ENCODE measurements around the gene SEMA3A. TPM values are rescaled to one million over a fixed set of nuclear protein-coding genes. Genes with fewer than 3 reads are reported as not detected.

The SEMA3A gene
- total RNA-seq, 1 experiment from 2014 or later: 89.1 TPM

DNA sequence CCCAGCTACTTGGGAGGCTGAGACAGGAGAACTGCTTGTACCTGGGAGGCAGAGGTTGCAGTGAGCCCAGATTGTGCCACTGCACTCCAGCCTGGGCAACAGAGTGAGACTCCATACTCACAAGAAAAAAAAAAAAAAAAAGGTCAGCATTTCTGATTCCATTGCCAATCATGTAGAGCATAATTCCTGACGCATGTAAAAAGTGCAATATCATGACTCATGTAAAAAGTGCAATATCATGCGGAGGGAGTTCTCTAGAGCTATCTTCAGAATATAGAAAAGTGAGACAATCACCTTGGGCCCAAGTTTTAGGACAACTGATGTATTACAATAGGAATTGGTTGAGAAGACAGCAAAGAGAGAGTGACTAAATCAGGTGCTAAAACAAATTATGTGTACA is 85.8 kb downstream of the SEMA3A start:
- Histone ChIP-seq H3K4me3 (no peak overlapping the region), H3K9me3 (no peaks in the 10 kb centered on the region), H3K36me3 (peaks cover 3% of the 10 kb centered on the region), H3K27me3 (no peaks in the 10 kb centered on the region)
- DNase-seq: no peak

DNA sequence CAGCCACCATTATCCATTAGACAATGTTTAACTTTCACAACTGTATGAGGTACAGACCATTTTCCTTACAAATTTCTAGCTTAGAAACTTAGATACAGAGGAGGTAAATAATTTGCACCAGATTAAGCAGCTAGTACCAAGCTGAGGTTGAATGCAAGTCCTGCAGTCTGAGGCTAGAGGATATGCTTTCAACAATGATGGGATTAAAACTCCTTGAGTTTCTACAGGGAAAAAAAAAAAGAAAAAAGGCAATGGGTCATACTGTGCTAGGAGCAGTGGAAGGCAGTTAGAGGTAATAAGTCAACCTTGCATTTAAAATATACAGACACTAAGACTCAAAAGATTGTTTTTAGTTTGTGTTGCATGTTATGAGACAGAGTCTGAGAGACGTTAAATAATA is 86.5 kb downstream of the SEMA3A start:
- Histone ChIP-seq H3K27me3 (no peaks in the 10 kb centered on the region), H3K9me3 (no peaks in the 10 kb centered on the region), H3K4me3 (no peak overlapping the region), H3K36me3 (peaks cover 3% of the 10 kb centered on the region)
- DNase-seq: no peak

DNA sequence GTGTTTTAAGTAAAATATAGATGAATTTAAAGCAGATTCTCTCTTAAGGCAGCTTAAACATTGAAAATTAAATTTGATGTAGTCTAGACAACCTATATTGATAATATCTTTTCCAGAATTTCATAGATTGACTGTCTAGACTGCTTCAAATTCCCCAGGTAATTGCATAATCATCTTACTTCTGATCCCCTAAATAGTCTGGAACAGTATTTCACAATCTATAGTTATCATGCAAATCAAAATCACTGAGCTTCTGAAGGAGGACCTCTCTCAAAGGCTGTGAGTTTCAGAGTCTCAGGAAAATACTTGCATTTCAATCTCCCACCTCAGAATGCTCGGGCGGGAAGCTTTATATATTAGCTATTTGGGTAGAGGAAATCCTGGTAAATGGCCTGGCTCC is 87.3 kb downstream of the SEMA3A start:
- Histone ChIP-seq H3K36me3 (peaks cover 3% of the 10 kb centered on the region), H3K9me3 (no peaks in the 10 kb centered on the region), H3K4me3 (no peak overlapping the region), H3K27me3 (no peaks in the 10 kb centered on the region)
- DNase-seq: no peak

DNA sequence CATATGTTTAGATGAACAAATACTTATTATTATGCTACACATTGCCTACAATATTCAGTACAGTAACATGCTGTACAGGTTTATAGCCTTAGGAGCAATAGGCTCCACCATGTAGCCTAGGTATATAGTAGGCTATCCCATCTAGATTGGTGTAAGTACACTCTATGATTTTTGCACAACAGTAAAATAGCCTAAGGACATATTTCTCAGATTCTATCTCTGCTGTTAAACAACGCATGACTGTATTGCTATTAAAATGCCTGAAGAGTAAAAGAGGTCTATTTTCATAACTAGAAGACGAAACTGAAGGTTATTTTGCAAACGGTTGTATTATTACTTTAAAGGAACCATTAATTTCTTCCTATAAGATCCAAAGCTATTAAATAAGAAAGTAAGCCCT is 88.3 kb downstream of the SEMA3A start:
- Histone ChIP-seq H3K27me3 (no peaks in the 10 kb centered on the region), H3K36me3 (peaks cover 3% of the 10 kb centered on the region), H3K9me3 (no peaks in the 10 kb centered on the region), H3K4me3 (no peak overlapping the region)
- DNase-seq: no peak

DNA sequence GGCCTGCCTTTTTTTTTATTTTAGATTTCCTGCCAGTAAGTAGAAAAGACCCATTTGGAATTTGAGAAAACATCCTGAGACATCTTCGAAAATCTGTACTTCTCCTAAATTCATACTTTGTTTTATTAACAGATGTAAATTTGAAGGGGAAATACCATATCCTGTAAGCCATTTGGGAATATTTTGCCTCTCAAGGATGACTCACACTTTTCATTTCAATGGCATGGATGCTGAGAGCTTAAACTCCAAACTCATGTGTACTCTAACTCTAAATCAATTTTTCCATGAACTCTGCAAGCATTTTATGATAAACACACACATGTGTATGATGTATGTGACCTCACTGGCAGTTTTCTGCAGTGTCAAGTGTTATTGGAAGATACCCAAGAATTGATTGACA is 89.0 kb downstream of the SEMA3A start:
- Histone ChIP-seq H3K36me3 (peaks cover 3% of the 10 kb centered on the region), H3K4me3 (no peak overlapping the region), H3K9me3 (no peaks in the 10 kb centered on the region), H3K27me3 (no peaks in the 10 kb centered on the region)
- no peak for DNase-seq

DNA sequence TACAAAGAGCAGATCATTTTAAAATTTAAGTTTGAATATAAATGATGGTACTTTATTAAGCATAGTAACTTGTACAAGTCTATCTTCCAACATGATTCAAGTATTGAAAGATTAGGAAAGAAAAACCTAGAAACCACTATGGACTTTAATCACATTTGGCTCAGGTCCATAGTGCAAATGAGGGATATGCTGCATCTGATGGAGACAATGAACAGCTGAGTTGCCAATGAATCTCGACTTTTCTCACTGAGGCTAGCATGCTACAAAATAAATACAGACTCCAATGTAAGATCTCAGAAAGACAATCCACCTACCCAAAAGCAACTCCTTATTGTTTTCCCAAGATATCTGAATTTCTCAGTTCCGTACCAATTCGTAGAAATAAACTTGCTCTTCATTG is 89.8 kb downstream of the SEMA3A start:
- no peaks in the 10 kb centered on the region for H3K9me3 ChIP-seq
- no peak overlapping the region for H3K4me3 ChIP-seq
- peaks cover 3% of the 10 kb centered on the region for H3K36me3 ChIP-seq
- DNase-seq: no peak
- H3K27me3 ChIP-seq: no peaks in the 10 kb centered on the region

DNA sequence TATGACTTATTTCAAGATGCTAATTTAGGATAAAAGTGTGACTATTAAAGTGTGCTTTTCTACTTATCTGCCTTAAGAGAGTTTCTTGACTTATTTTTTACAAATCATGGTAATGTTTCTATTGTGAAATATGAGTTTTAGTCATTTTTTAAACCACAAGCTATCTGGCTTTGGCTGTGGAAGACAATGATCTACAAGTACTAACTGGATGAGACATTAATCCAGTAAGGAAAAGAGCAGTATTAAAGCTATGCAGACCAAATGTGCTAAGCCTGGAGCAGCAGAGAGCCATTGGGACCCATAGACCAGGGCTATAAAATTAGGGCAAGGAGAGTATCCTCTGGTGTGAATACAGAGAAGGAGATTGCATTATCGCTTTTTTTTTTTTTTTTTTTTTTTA is 92.4 kb downstream of the SEMA3A start:
- Histone ChIP-seq H3K36me3 (peaks cover 3% of the 10 kb centered on the region; the same call in 1 of the 2 replicates), H3K27me3 (no peaks in the 10 kb centered on the region), H3K4me3 (no peak overlapping the region), H3K9me3 (no peaks in the 10 kb centered on the region)
- no peak for DNase-seq

DNA sequence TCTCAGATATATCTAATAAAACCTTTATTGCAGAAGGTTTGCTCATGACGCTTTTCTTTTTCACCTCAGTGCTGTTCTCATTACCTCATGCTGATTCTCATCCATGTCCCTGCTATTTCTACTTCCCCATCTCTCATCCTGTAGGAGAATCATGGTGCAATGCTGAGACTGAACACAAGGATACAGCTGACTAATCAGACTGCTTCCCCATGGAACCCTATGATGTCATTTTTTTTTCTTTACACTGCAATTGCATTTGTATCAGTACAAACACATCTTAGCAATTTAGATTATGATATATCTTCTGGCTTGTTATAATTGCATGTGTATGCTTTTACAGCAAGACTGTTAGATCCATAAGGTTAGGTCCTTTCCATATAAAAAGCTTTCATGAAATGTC is 93.7 kb downstream of the SEMA3A start:
- DNase-seq: no peak
- no peaks in the 10 kb centered on the region for H3K27me3 ChIP-seq
- H3K4me3 ChIP-seq: no peak overlapping the region
- no peaks in the 10 kb centered on the region for H3K9me3 ChIP-seq
- peaks cover 2% of the 10 kb centered on the region; the same call in 1 of the 2 replicates for H3K36me3 ChIP-seq

DNA sequence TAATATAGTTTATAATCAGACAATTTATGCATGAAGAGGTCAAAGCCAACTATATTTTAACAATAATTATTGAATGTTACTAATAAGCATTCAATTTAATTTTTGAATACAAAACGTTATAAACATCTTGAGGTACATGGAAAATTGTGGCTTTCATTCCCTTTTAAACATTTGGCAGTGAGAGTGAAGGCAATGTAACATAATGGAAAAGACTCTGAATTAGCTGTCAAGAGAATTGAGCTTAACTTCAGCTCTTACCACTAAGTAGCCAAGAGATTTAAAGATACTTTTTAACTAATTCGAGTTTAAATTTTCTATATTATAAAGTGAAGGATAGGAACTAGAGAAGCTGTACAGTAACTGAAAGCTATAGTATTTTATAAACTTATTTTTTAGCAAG is 98.6 kb downstream of the SEMA3A start:
- Histone ChIP-seq H3K36me3 (no peaks in the 10 kb centered on the region), H3K4me3 (no peak overlapping the region), H3K9me3 (no peaks in the 10 kb centered on the region), H3K27me3 (no peaks in the 10 kb centered on the region)
- DNase-seq: no peak

DNA sequence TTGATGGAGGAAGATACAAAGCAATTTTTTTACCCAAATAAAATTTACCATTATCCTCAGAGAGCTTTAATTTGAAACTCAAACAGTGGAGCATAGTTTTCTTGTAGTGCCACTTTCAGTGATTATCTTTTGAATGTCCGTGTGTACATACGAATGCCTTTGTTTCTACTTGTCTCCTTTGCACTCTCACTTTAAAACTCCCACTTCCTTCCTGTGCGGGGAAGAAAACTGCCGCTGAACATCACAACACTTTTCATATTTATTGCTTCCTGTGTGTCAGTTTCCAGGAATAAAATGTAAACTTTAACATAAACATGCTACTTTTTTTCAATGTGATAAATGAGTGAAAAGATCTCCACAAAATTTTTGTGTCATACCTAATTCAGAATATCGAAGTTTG is 102.4 kb downstream of the SEMA3A start:
- Histone ChIP-seq H3K9me3 (no peaks in the 10 kb centered on the region), H3K4me3 (0 out of 2 replicates have a peak overlapping the region, but pooled peaks have one; percentile 4)
- no peak for DNase-seq

DNA sequence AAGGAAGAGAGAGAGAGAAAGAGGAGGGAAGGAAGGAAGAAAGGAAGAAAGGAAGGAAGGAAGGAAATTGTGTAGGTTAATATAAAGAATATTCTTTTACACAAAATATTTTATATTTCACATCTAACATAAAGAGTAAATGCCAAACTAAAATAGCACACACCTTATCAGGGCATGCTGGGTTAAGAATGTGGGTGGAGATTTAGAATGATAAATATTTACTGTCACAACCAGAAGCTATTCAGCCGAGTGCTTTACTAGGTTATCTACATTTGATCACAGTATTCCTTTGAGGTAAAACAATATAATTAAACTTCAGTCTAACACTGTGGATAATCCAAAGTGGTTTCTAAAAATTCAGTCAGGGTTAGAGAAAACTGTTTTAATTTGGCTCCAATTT is 103.3 kb downstream of the SEMA3A start:
- Histone ChIP-seq H3K27me3 (no peaks in the 10 kb centered on the region), H3K4me3 (no peak overlapping the region), H3K9me3 (no peaks in the 10 kb centered on the region), H3K36me3 (peaks cover 5% of the 10 kb centered on the region; the same call in 1 of the 2 replicates)
- DNase-seq: no peak

More for the DNA sequence above, 102.4 kb downstream of the SEMA3A start:
- H3K27me3 ChIP-seq: no peaks in the 10 kb centered on the region
- peaks cover 3% of the 10 kb centered on the region; the same call in 1 of the 2 replicates for H3K36me3 ChIP-seq

DNA sequence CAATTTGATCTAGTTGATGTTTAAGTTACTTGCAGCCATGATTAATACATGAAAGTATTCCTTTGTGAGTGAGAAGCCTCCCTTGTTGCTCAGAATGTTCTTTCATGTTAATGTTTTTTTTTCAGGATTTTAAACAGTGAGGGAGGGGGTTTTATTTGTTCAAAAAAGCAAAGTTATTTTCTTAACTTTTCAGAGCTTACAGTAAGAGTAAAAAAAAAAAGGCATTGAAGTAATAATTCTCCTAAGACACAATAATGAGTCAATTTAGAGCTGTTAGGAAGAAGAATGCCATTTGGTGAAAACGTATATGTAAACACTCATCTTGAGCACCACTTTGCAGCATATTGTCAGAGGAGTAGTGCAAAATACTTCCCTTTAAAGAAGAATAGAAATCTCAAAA is 105.8 kb downstream of the SEMA3A start:
- Histone ChIP-seq H3K4me3 (no peak overlapping the region), H3K36me3 (peaks cover 5% of the 10 kb centered on the region; the same call in 1 of the 2 replicates), H3K9me3 (no peaks in the 10 kb centered on the region), H3K27me3 (no peaks in the 10 kb centered on the region)
- no peak for DNase-seq

DNA sequence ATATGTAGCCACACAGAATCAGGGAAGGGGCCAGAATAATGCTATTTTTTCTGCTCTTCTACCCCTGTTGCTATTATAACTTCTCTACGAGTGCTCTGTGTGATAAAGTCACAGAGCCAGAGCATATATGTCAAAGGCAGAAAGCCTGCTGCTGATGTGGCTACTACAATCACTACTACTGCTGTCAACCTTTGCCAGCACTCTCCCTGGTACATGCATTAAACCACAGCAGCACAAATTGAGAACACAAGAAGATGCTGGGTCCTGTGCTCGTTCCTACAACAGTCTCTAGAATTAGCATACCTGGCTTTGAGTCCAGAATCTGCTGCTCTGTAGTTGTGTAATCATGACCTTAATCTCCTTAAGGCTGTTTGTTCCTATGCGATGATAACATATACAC is 108.6 kb downstream of the SEMA3A start:
- Histone ChIP-seq H3K4me3 (no peak overlapping the region), H3K27me3 (no peaks in the 10 kb centered on the region), H3K9me3 (no peaks in the 10 kb centered on the region), H3K36me3 (peaks cover 5% of the 10 kb centered on the region; the same call in 1 of the 2 replicates)
- no peak for DNase-seq

DNA sequence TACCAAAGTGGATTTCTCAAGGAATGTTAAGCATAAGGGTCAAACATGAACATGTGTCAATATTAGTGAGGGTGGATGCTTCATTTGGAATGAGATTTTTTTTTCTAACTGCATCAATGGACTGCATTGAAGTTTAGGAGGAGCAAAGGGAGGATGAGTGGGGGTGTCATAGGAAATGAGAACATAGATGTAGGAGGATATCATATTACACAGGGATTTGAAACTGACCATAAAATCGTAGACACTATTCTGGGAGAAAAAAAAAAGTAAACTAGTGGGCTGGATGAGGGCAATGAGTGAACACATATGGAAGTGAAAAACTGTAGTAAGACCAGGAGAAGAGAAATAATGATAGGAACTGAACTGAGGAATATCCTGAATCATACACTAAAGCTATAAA is 109.4 kb downstream of the SEMA3A start:
- Histone ChIP-seq H3K9me3 (no peaks in the 10 kb centered on the region), H3K27me3 (no peaks in the 10 kb centered on the region), H3K4me3 (no peak overlapping the region), H3K36me3 (peaks cover 5% of the 10 kb centered on the region; the same call in 1 of the 2 replicates)
- no peak for DNase-seq

DNA sequence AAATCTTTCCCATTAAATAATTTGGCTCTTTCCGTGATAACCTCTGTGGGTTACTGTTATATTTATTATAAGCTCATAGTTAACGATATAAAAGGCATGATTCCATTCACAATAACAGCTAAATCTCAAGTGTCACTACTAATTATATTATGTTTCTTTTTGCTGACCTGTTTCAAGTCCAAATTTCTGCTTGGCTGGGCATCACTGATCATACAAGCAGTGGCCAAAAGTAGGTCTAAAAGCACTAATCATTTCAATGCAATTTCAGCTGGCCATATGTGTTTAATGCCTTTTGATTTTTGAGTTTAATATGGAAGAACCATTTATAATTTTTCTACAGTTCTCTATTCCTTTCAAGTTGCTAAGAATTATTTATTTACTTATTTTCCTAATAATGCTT is 110.7 kb downstream of the SEMA3A start:
- no peak for DNase-seq
- no peak overlapping the region for H3K4me3 ChIP-seq
- no peaks in the 10 kb centered on the region for H3K27me3 ChIP-seq
- H3K36me3 ChIP-seq: peaks cover 5% of the 10 kb centered on the region; the same call in 1 of the 2 replicates
- no peaks in the 10 kb centered on the region for H3K9me3 ChIP-seq

DNA sequence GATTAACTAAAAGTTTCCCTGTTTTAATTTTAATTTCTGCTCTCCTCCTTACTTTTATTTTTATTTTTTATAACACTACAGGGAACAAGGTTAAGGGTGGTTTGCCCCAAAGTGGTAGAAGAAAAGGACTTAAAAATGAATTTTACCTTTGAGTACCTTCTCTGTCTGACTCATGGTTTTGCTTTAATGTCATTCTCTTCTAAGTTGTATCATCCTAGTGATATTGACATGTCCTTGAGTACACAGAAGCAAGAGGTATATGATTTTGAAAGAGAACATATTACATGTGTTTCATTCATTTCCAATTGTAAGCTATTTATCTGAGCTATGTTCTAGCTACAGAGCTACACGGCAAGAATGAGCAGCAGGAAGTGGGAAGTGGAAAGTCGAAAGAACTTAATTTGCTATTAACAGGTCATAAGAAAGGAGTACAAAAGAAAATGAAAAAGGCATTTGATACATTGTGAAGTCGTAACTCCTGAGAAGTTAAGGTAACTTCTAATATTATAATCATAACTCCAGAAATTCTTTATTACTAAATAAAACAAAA is 112.5 kb downstream of the SEMA3A start:
- no peaks in the 10 kb centered on the region for H3K9me3 ChIP-seq

DNA sequence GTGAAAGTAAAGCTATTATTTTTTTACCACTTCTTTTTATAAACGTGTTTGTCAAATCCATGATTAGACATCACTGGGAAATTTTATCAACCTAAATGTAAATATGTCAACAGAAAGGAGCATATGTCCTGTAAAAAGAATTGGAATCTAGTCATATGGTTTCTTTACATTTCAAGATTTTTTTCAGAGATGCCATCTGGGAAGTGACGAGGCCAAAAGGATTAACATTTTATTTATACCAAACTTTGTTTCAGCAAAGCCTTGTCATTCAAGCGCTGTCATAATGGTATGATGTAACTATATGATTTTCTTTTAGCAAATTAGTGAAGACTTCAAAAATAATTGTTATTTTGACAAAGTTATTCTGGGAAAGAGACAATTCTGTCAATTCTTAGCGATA is 117.3 kb downstream of the SEMA3A start:
- Histone ChIP-seq H3K9me3 (no peaks in the 10 kb centered on the region), H3K36me3 (no peaks in the 10 kb centered on the region), H3K27me3 (no peaks in the 10 kb centered on the region), H3K4me3 (no peak overlapping the region)
- no peak for DNase-seq

More for the DNA sequence above, 112.5 kb downstream of the SEMA3A start:
- Histone ChIP-seq H3K27me3 (no peaks in the 10 kb centered on the region), H3K36me3 (no peaks in the 10 kb centered on the region; the same call in 1 of the 2 replicates), H3K4me3 (no peak overlapping the region)
- DNase-seq: no peak

DNA sequence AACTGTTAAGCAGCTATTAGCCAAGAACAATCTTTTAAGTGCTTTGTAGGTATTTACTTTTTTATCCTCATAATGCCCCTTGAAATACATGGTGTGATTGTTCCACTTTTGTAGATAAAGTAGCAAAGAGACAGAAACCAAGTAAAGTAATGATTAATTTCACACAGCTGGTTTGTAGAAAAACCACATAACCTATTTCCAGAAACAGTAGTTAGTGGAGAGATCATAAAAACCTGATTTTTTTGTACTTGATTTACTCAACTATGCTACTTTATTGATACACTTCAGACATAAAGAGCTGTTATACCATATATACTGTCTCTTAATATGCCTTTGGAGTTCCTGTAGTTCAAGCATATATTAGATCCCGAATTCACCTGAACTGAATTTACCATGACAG is 118.4 kb downstream of the SEMA3A start:
- Histone ChIP-seq H3K27me3 (no peaks in the 10 kb centered on the region), H3K4me3 (no peak overlapping the region), H3K36me3 (no peaks in the 10 kb centered on the region), H3K9me3 (no peaks in the 10 kb centered on the region)
- no peak for DNase-seq
